Naive thymus-derived CD8-positive, alpha-beta T cell (primary cell): ENCODE data around the gene GAL3ST2. TPM values are rescaled to one million over a fixed set of nuclear protein-coding genes. Genes with fewer than 3 reads are reported as not detected.

Source experiments
- ATAC-seq, 2 donors: fragments of 150-1000 bp; cut with Tn5 transposase in 1 of 2; sonication (Bioruptor Pico), chemical (Tn5 transposase) in 1 of 2; 1 replicate in 1 of 2; 2 replicates in 1 of 2; pipeline ENCODE4 v1.10.0; 2021; ENCODE audit warnings: mild to moderate bottlenecking in 2 of 2, moderate library complexity in 2 of 2
- POLR2A ChIA-PET: fragments of 350-600 bp; sonication (Branson Sonifier 250); formaldehyde crosslinking; loops from one replicate; lab custom pipeline; 2021; ENCODE audit warnings: antibody characterized with exemption; lab: Charles Lee
- DNase-seq, 10 donors: peaks; one replicate each; pipeline versions ENCODE4 v3.0.0 to v3.0.0-alpha.2; 2020 to 2022
- H3K27ac Mint-ChIP-seq, 10 donors: one replicate each; pipeline ENCODE4 v1.8.0; 2020 to 2022; ENCODE audit warnings: mild to moderate bottlenecking in 10 of 10, mixed read lengths in 10 of 10, moderate library complexity in 4 of 10, inconsistent platforms in 1 of 10
- H3K27me3 Mint-ChIP-seq, 5 donors: one replicate each; pipeline ENCODE4 v1.8.0; 2021 to 2022; ENCODE audit warnings: mixed read lengths in 5 of 5
- H3K36me3 Mint-ChIP-seq, 3 donors: one replicate each; pipeline ENCODE4 v1.8.0; 2020 to 2022; ENCODE audit warnings: mixed read lengths in 3 of 3, mild to moderate bottlenecking in 2 of 3, inconsistent platforms in 1 of 3
- H3K4me1 Mint-ChIP-seq, 4 donors: one replicate each; pipeline ENCODE4 v1.8.0; 2021 to 2022; ENCODE audit warnings: mixed read lengths in 4 of 4
- H3K4me3 Mint-ChIP-seq, 10 donors: one replicate each; pipeline ENCODE4 v1.8.0; 2020 to 2022; ENCODE audit warnings: mild to moderate bottlenecking in 10 of 10, mixed read lengths in 10 of 10, moderate library complexity in 6 of 10, inconsistent platforms in 1 of 10
- H3K9me3 Mint-ChIP-seq, 9 donors: one replicate each; pipeline ENCODE4 v1.8.0; 2020 to 2022; ENCODE audit warnings: mixed read lengths in 9 of 9, mild to moderate bottlenecking in 3 of 9, inconsistent platforms in 1 of 9, moderate library complexity in 1 of 9
- polyA plus RNA-seq, 3 donors: library from polyadenylated mRNA; unstranded; fragments of 300-500 nt; fragmentation: Illumina TruSeq; gene quantifications; one replicate each; pipeline ENCODE4 v1.2.3, GENCODE V29; 2021
- total RNA-seq, 8 experiments: library from RNA in 2 of 8; stranded (reverse) in 2 of 8; gene quantifications; one replicate each; pipeline ENCODE4 v1.2.3 and lab custom pipeline; 2021 to 2026

Gene GAL3ST2
- total and polyA plus RNA-seq, 5 experiments from 2014 or later: not detected

DNA sequence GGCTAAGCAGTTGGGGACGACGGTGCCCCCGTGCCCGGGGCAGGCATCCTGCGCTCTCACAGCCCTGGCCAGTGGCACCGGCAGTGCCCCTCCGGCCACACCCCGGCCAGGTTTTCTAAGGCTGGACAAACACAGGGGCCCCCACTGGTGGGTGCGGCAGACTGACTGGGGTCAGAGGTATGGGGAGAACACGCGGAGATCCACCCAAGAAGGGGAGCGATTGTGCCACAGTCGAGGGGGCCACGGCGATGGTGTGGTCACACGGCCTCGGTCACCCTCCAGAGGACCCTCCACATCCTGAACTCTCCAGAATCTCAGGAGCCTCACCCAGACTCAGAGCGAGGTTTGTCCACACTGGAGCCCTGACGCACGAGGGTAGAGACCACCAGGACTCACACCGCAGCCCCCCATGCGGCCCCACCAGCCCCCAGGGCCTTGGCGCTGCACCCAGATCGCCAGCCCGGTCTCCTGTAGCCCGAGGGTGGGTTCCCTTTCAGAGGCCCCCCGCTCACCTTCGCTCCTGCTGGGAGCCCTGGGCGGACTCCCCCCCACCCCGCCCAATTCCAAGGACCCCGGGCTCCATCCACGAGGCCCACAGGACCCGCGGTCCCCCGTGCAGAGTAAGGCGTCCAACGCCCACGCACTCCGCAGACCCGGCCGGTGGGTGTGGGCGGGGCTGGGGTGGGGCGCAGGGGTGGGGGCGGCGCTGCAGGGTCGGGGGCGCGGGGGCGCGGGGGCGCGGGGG, 66.9 kb downstream of the GAL3ST2 start:
- Mint-ChIP-seq H3K36me3 (no peaks in the 10 kb centered on the region), H3K4me3 (peak overlapping the region; percentile 62 to 86 (median 78)), H3K9me3 (no peaks in the 10 kb centered on the region), H3K27ac (peak overlapping the region in 6 of 10 donors; percentile 75 to 91 (median 88)), H3K4me1 (peaks cover 16 to 38% (median 30%) of the 10 kb centered on the region in 4 donors), H3K27me3 (peaks cover 0 to 4% (median 0%) of the 10 kb centered on the region in 5 donors)
- DNase-seq: peak in 1 of 10 donors; percentile 55
- ATAC-seq: peak in 1 of 2 donors; percentile 10
- POLR2A ChIA-PET: interaction anchor here (0.7 to 2.5 kb wide), 3 partner anchors 16 to 1014 kb away, joined by 4 to 7 read pairs (median 7); no protein-coding TSS in a partner anchor

DNA sequence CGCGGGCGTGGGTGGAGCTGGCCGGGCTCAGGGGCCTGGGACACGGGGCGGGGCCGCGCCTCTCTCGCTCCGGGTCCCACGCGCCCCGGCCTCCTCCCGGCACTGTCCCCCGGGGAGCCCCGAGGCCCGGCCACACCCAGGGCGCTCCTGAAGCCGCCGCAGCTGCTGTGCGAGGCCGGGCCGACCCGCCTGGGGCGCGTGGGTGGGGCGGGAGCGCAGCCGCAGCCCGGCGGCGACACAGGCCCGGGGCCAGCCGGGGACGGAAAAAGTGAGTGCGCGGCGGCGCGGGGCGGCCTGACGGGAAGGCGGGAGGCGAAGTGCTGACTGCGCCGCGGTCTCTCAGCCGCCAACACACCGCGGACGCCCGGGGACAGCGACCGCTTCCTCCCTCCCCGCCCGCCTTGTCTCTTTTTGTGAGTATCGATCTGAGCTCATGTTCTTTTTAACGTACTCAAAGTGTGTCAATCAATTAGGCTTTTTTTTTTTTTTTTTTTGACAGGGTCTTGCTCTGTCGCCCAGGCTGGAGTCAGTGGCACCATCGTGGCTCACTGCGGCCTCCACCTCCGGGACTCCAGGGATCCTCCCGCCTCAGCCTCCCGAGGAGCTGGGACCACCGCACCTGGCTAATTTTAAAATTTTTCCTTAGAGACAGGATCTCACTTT, 67.6 kb downstream of the GAL3ST2 start:
- Mint-ChIP-seq H3K36me3 (no peaks in the 10 kb centered on the region), H3K27ac (peak overlapping the region in 5 of 10 donors; percentile 41 to 89 (median 64)), H3K9me3 (no peaks in the 10 kb centered on the region), H3K4me3 (peak overlapping the region; percentile 64 to 86 (median 75)), H3K27me3 (peaks cover 0 to 4% (median 0%) of the 10 kb centered on the region in 5 donors), H3K4me1 (peaks cover 16 to 38% (median 28%) of the 10 kb centered on the region in 4 donors)
- POLR2A ChIA-PET: interaction anchor here (0.7 to 2.5 kb wide), 3 partner anchors 16 to 1015 kb away, joined by 4 to 7 read pairs (median 7); no protein-coding TSS in a partner anchor
- ATAC-seq (peak; percentile 84 to 92), DNase-seq (peak; percentile 35 to 74 (median 57))

DNA sequence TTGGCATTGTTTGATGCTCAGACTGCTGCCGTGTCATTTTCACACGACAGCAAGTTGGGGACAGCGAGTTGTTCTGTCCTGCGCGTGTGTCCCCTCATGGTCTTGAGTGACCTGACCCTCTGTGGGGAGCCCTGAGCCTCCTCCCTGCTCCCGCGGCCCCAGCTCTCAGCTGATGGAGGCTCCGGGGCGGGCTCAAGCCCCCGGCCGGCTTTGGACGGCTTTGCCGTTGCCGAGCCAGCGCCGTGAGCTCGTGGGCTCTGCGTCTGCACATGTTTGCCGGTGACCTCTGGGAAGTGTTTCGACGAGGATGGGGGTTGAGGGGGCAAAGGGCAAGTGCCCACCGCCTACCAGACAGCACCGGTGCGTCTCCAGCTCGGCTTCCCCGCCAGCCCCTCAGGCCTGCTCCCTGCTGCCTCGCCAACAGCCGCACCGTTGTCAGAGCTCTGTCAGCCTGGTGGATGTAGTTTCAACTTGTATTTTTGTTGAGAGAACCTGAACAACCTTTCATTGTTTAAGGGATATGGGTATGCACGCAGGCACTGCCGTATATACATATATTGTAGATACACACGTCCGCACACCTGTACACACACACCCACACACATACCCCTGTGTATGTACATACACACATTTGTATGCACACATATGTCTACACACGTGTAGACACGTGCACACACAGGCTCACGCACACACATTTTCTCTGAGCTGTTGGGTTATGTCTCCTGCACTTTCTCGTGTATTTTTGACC, 68.4 kb downstream of the GAL3ST2 start:
- no peak for ATAC-seq
- H3K36me3 Mint-ChIP-seq: no peaks in the 10 kb centered on the region
- peak overlapping the region in 5 of 10 donors; percentile 17 to 67 (median 56) for H3K27ac Mint-ChIP-seq
- POLR2A ChIA-PET: interaction anchor here (2.0 to 2.5 kb wide), 2 partner anchors 15 to 22 kb away, joined by 7 read pairs; no protein-coding TSS in a partner anchor
- H3K27me3 Mint-ChIP-seq: peaks cover 0 to 4% (median 0%) of the 10 kb centered on the region in 5 donors
- DNase-seq: peak in 1 of 10 donors; percentile 55
- H3K4me3 Mint-ChIP-seq: peak overlapping the region; percentile 62 to 86 (median 78)
- peaks cover 16 to 38% (median 28%) of the 10 kb centered on the region in 4 donors for H3K4me1 Mint-ChIP-seq
- H3K9me3 Mint-ChIP-seq: no peaks in the 10 kb centered on the region

DNA sequence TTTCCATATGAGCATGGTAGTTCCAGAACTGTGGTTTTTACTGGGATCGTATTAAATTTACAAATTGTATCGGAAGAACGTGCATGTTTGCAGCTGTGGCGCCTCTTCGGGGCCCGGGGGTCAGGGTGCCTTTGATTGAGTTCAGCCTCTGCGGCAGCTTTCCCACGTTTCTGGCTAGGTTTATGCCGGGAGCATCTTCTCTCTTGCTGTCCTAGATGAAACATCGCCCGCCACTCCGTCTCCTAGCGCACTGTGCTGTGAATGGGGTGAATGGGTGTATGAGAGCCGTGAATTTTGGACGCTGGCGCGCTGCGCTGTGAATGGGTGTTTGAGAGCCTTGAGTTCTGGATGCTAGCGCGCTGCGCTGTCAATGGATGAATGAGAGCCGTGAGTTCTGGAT, 69.8 kb downstream of the GAL3ST2 start:
- Mint-ChIP-seq H3K27ac (peak overlapping the region in 2 of 10 donors; percentile 11 to 47), H3K9me3 (no peaks in the 10 kb centered on the region), H3K4me3 (peak overlapping the region in 2 of 10 donors; percentile 10 to 39), H3K36me3 (no peaks in the 10 kb centered on the region), H3K27me3 (peaks cover 0 to 4% (median 0%) of the 10 kb centered on the region in 5 donors), H3K4me1 (peaks cover 16 to 35% (median 28%) of the 10 kb centered on the region in 4 donors)
- POLR2A ChIA-PET: interaction anchor here (1.0 kb wide), 1 partner anchor 27 kb away, joined by 3 read pairs; no protein-coding TSS in a partner anchor
- DNase-seq (no peak), ATAC-seq (no peak)

DNA sequence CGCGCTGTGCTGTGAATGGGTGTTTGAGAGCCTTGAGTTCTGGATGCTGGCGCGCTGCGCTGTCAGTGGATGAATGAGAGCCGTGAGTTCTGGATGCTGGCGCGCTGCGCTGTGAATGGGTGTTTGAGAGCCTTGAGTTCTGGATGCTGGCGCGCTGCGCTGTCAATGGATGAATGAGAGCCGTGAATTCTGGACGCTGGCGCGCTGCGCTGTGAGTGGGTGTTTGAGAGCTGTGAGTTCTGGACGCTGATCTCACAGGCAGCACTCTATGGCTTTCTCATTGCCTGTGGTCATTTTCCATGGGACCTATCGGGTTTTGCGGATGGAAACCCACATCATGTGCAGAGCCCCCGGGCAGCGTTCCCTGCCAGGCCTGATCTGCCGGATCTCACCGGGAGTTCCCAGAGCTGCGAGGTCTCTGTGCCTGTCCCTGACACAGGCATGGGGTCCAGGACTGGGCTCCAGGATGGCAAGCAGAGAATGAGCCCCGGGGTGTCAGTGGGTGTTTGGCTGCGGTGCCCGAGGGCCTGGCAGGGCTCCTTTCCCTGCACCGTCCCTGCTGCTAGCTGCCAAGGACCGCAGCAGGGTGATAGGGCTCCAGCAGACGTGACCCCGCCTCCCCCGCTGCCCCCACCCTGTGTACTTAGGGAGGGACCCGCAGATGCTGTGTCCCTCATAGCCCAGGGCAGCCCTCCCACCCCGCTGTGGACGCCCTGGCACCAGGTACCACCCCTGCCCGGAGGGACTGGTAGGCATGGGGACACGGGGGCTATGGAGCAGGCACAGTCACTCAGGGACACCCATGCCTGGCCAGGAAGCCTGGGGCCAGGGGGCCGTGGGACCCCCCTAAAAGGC, 72.4 kb downstream of the GAL3ST2 start:
- H3K4me1 Mint-ChIP-seq: peaks cover 8 to 20% (median 17%) of the 10 kb centered on the region in 4 donors
- H3K36me3 Mint-ChIP-seq: no peaks in the 10 kb centered on the region
- H3K9me3 Mint-ChIP-seq: no peaks in the 10 kb centered on the region
- ATAC-seq (no peak), DNase-seq (peak in 1 of 10 donors; percentile 49)
- no peak overlapping the region for H3K27ac Mint-ChIP-seq
- no peak overlapping the region for H3K4me3 Mint-ChIP-seq
- POLR2A ChIA-PET: no interaction called here
- peaks cover 0 to 4% (median 0%) of the 10 kb centered on the region in 5 donors for H3K27me3 Mint-ChIP-seq

DNA sequence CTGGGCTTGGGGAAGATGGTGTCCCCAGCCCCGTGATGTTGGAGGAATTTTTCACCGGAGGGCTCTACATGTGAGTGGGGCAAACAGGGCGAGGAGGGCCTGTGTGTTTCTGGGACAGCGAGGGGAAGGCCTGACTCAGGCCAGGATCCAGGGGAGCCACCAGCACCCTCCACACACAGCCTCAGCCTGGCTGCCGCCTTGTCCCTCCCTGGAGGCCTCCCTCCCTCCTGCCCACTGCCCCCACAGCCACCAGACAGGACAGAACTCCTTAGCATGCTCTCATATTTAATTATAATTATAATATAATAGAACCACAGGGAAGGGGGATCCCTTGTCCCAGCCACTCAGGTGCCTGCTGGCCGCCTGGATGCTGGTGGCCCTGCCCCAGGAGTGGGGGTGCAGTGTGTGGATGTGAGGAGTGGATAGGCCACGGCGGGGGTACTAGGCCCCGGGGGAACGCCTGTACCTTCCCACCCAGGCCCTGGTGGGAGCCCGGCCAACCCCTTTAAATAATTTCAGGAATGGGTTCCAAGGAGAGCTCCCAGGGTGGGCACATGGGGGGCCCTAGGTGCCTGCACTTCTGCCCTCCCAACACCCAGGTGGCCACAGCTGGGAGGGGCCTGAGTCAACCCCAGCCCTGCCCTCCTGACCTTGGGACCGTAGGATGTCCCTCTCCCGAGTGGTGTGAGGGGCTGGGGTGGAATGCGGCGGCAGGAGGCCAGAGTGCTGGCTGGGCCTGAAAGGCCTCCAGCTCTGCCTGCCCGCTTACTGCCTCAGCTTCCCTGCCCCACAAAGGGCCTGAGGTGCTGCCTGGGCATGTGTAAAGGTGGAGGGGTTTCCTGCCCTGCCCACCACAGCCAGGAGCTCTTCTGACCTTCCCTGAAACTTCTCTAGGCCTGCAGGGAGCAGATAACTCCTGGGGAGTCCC, 73.3 kb downstream of the GAL3ST2 start:
- Mint-ChIP-seq H3K9me3 (no peaks in the 10 kb centered on the region), H3K4me1 (peaks cover 8 to 16% (median 12%) of the 10 kb centered on the region in 4 donors), H3K36me3 (no peaks in the 10 kb centered on the region), H3K4me3 (no peak overlapping the region), H3K27me3 (peaks cover 0 to 4% (median 0%) of the 10 kb centered on the region in 5 donors), H3K27ac (no peak overlapping the region)
- POLR2A ChIA-PET: interaction anchor here (1.2 kb wide), 1 partner anchor 17 kb away, joined by 4 read pairs; no protein-coding TSS in a partner anchor
- ATAC-seq (no peak), DNase-seq (no peak)

DNA sequence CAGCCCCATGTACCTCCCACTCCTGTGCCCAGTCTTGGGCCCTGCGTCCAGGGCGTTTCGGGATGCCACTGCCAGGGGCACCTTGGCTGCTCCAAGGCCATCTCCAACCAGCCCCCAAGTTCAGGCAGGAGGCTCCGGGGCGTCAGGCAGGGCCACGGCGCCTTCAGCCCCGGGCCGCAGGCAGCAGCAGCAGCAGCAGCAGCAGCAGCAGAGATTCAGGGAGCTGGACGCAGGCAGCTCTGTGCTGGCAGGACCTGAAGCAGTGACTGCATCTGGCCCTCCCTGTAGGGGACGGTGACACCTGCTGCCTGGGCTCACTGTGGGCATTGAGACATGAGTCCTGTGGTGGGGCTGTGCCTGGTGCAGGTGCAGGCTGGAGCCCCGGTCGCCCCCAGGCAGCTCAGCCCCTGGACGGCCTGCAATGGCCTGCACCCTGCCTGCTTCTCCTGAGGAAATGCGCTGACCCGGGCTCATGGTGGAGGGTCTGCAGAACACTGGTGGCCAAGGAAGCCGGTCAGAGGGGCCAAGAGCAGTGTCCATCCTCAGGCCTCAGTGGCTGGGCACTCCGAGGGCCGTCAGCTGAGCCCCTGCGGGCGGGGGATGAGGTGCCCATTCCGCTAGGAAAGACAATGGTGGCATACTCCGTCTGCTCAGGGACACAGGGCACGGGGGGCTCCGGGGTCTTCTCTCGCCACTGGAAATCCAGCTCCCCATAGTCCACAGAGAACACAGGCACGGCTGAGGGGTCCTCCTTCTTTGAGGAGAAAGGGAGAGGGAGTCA, 74.1 kb downstream of the GAL3ST2 start:
- POLR2A ChIA-PET: interaction anchor here (1.2 kb wide), 1 partner anchor 16 kb away, joined by 4 read pairs; no protein-coding TSS in a partner anchor
- Mint-ChIP-seq H3K4me3 (no peak overlapping the region), H3K27ac (no peak overlapping the region), H3K4me1 (peaks cover 3 to 8% (median 5%) of the 10 kb centered on the region in 4 donors), H3K9me3 (no peaks in the 10 kb centered on the region), H3K27me3 (peaks cover 0 to 3% (median 0%) of the 10 kb centered on the region in 5 donors), H3K36me3 (no peaks in the 10 kb centered on the region)
- DNase-seq (no peak), ATAC-seq (no peak)

DNA sequence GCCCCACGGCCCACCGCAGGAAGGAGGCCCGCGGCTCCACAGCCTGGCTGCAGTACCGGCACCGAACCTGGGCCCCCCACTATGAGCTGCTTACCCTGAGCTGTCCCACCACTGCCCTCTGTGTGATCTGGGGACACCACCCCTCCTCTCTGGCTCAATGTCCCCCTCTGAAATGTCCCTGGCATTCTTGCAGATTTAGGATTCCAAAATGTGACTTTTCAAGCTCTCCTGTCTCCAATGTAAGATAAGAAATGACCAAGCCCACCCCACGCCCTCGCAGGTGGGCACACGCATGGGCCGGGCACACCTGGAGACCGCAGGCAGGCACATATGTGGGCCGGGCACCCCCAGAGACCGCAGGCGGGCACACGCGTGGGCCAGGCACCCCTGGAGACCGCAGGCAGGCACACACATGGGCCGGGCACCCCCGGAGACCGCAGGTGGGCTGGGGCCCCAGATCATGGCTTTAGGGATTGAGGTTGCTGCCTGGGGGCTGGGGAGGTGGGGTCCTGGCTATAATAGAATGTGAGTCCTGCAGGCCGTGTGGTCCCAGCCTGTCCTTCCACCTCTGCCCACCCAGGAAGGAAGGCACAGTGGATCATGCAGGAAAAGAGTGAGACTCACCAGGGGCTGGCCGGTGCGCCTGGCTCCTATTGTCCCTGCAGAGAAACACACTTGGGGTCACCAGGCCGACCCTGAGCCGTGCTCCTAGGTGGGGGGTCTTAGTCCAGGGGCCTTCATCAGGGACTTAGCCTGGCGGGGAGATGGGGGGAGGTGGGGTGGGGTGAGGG, 74.9 kb downstream of the GAL3ST2 start:
- Mint-ChIP-seq H3K4me1 (peaks cover 0 to 3% (median under 1%) of the 10 kb centered on the region in 4 donors), H3K36me3 (no peaks in the 10 kb centered on the region), H3K4me3 (no peak overlapping the region), H3K27ac (no peak overlapping the region), H3K27me3 (no peaks in the 10 kb centered on the region), H3K9me3 (no peaks in the 10 kb centered on the region)
- ATAC-seq: no peak
- no peak for DNase-seq
- POLR2A ChIA-PET: interaction anchor here (0.5 kb wide), 1 partner anchor 11 kb away, joined by 4 read pairs; no protein-coding TSS in a partner anchor

DNA sequence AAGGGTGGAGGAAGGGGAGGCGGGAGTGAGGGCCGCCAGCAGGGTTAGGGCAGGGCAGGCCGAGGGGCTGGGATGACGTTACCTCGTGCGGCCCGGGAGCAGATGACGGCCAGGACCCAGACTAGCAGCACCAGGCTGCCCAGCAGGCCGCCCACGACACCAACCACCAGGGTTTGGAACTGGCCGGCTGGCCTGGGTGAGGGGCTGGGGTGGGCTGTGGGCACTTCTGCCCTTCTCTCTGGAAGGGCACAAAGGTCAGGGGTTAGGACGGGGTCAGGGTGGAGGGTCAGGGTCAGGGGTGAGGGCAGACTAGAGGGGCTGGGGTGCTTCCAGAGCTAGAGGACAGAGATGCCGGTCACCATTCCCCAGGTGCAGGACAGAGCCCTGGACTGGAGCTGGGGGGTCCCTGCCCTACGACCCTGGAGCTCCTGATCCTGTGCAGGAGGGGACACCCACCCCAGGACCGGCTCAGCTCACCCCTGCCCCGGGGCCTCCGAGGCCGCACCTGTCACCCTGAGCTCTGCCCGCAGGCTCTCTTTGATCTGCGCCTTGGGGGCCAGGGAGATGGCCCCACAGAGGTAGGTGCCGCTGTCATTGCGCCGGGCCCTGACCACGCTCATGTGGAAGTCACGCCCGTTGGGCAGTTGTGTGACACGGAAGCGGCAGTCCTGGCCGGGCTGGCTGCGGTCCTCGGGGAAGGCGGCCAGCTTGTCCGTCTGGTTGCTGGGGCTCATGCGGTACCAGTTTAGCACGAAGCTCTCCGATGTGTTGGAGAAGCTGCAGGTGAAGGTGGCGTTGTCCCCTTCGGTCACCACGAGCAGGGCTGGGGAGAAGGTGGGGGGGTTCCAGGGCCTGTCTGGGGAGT, 75.7 kb downstream of the GAL3ST2 start:
- Mint-ChIP-seq H3K36me3 (no peaks in the 10 kb centered on the region), H3K4me3 (no peak overlapping the region), H3K9me3 (no peaks in the 10 kb centered on the region), H3K27ac (peak overlapping the region in 1 of 10 donors; percentile 22), H3K4me1 (peaks cover 0 to 3% (median 0%) of the 10 kb centered on the region in 4 donors), H3K27me3 (no peaks in the 10 kb centered on the region)
- POLR2A ChIA-PET: no interaction called here
- ATAC-seq (no peak), DNase-seq (no peak)
